ENCODE results near the gene GDNF.
"Not testable (repeated sequence)": the region's sequence is repeated elsewhere in the genome, so short reads cannot be mapped to it uniquely, and the experiment has no call there.

GDNF gene

GRCh38 chr5:37816331-37816730 is 23.5 kb downstream of the GDNF start:
- DNase-seq (ENCODE audit: low spot score), result no peak

DNA sequence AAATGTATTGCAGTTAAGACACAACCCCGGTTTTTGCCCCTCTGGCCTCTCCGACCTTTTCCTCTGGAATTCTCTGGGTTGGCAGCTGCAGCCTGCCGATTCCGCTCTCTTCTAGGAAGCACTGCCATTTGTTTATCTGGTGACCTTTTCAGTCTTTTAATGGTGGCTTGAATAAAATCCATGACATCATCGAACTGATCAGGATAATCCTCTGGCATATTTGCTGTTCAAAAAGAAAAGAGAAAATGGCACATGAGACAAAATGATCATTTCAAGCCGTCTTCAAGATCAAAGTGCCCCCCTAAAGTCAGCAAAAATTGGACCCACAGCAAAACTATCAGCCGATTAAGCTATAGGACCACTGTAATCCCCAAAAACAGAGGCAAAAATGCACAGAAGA is 23.9 kb downstream of the GDNF start:
- DNase-seq (ENCODE audit: low spot score), result no peak

DNA sequence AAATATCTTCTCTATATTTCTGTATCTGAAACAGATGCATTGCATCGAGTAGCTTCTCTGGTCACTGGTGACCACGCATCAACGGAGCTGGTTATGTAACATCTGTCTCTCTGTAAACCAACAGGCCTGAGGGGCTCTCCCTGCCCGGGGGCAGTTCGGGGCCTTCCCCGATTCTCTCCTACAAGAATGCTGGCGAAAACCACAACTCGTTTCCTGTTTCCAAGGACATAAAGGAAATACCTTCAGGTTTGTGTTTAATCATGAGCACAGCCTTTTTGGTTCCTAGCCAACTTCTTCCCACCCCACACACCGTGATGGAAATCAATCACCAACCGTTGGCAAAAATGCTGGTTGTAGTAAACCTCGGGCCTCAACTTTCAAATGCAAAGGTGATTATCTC is 25.1 kb downstream of the GDNF start:
- DNase-seq (ENCODE audit: low spot score), result no peak

GRCh38 chr5:37812365-37812764 is 27.5 kb downstream of the GDNF start:
- no peak for DNase-seq (ENCODE audit: low spot score)

DNA sequence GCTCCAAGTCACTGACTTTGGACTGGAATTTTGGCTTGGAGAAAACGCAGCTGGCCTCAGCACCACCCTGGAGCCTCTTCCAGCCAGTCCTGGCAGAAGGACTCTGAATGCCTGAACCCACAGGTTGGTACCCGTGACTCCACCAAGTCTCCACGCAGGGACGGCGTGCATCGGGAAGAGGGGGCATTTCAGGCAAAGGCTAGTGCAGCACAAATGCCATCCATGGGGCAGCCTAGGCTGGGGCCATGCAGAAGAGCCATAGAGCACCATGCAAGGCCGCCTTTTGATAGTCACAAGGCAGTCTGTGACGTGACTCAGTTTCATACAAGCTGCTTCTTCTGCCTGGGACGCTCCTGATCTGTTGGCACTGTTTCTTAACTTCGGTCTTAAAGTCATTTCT is 28.0 kb downstream of the GDNF start:
- no peak for DNase-seq (ENCODE audit: low spot score)

GRCh38 chr5:37810311-37810710 is 29.5 kb downstream of the GDNF start:
- no peak for DNase-seq (ENCODE audit: low spot score)

- no peak for DNase-seq (ENCODE audit: low spot score)
Measured at GRCh38 chr5:37808945-37809344, 30.9 kb downstream of the GDNF start.

GRCh38 chr5:37807621-37808301 is 32.1 kb downstream of the GDNF start:
- DNase-seq (ENCODE audit: low spot score), result no peak

DNA sequence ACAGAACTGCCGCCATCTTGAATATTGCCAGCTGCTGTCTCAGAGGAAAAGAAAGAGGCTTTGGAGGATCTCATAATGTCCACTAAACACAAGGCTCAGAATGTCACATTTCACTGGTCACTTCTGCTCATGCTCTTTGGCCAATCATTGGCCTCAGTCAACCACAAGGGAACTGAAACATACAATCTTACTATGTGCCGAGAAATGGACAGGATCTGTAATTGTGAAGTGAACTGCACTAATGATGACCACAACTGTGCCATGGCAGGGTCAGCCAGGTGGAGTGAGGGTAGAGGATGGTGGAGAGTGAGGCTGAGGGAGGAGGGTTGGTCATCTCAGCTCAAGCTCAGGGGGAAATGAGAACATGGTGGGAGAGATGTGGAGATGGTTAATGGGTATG is 32.8 kb downstream of the GDNF start:
- no peak for DNase-seq (ENCODE audit: low spot score)

- no peak for DNase-seq (ENCODE audit: low spot score)
Measured at GRCh38 chr5:37806476-37806875, 33.4 kb downstream of the GDNF start.

DNA sequence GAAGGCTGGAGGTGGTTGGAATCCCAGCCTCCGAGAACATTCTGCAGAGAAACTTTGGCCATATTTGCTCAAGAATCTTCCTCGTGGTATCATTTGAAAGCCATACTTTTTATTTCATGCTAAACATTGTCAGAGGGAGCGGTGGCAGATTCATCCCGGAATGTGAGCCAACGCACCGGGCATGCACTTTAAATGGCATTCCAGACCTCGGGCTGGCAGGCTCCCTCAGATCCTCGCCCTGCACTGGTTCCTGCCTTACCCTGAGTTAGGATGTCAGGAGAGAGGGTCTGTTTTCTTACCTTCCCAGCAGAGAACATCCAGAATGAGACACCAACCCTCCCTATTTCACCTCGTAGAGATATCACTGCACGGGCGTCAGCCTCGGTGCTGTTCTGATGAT is 33.8 kb downstream of the GDNF start:
- no peak for DNase-seq (ENCODE audit: low spot score)

DNA sequence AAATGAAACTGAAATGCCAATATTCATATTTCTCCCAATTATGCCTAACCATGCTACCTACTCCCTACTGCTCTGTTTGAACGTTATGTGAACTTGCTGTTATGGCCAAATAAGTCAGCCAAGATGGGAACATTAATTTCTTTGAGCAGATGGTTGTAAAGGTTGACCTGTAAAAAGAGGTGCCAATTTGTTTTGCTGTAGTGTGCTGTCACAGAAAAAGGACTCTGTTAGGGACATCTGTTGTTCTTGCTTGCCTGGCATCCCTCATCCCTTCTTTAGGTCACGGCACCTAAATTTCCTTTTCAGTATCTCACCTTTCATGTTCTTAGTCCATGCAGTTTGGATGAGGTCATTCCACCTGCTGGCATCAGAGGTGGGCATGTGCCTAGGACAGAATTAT is 35.4 kb downstream of the GDNF start:
- DNase-seq (ENCODE audit: low spot score), result no peak

GRCh38 chr5:37803487-37803886 is 36.4 kb downstream of the GDNF start:
- DNase-seq (ENCODE audit: low spot score), result no peak

- no peak for DNase-seq (ENCODE audit: low spot score)
Measured at GRCh38 chr5:37801521-37801920, 38.3 kb downstream of the GDNF start.

- DNase-seq (ENCODE audit: low spot score), result no peak
Measured at GRCh38 chr5:37799865-37800421, 39.9 kb downstream of the GDNF start.

DNA sequence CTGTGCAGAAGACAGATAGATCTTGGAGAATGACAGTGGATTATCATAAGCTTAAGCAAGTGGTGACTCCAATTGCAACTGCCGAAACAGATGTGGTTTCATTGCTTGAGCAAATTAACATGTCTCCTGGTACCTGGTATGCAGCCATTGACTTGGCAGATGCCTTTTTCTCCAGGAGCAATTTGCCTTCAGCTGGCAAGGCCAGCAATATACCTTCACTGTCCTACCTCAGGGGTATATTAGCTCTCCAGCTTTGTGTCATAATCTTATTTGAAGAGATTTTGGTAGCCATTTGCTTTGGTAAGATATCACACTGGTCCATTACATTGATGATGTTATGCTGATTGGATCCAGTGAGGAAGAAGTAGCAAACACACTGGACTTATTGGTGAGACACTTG is 43.4 kb downstream of the GDNF start:
- DNase-seq (ENCODE audit: low spot score), result not testable (repeated sequence)

DNA sequence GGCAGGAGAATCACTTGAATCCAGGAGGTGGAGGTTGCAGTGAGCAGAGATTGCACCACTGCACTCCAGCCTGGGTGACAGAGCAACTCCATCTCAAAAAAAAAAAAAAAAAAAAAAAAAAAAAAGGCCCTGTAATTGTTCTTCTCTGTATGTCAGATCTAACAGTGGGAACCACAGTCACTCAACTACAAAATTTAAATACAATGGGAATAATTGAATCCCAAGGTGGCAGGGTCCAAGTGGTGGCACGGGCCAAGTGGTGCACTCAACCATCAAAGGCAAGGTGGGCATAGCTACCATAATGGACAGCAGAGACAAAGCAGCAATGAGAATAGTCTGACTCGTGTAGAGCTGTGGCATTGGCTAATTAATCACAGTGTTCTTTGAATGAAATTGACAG is 44.5 kb downstream of the GDNF start:
- not testable (repeated sequence) for DNase-seq (ENCODE audit: low spot score)

DNA sequence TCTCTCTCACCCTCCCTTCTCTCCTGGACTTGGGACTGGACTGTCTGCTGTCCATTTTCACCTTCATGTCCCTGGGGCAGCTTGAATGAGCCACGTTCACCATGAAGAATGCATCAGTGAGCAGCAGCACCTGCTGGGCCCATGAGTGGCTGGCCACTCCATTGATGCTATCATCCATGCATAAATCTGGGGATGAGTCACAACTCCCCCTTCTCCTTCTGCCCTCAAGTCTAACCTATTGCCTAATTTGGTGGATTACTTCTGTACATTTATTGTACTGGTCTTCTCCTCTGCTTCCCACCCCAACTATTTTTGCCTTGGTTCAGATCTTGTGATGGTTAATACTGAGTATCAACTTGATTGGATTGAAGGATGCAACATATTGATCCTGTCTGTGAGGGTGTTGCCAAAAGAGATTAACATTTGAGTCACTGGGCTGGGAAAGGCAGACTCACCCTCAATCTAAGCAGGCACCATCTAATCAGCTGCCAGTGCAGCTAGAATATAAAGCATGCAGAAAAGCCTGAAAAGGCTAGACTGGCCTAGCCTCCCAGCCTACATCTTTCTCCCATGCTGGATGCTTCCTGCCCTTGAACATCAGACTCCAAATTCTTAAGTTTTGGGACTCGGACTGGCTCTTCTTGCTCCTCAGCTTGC is 46.7 kb downstream of the GDNF start:
- no peak for DNase-seq (ENCODE audit: low spot score)

- no peak for DNase-seq (ENCODE audit: low spot score)
Measured at GRCh38 chr5:37791321-37791720, 48.5 kb downstream of the GDNF start.

DNA sequence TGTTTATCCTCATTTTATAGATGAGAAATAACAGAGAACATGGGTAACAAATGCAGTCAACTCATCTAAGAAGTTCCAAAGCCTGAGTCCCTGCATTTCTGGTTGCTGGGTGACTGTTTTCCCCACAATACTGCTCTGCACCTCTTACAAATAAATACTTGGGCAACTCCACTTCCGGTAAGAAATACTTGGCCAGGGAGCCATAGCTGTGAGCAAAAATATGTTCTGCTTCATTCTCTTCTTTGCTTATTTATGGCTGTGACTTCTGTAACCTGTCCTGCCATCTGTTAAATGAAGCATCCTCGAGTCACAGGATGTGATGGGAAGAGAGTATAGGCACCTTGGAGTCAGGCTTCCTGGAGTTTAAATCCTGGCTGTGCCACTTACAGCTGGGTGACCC is 49.9 kb downstream of the GDNF start:
- no peak for DNase-seq (ENCODE audit: low spot score)

DNA sequence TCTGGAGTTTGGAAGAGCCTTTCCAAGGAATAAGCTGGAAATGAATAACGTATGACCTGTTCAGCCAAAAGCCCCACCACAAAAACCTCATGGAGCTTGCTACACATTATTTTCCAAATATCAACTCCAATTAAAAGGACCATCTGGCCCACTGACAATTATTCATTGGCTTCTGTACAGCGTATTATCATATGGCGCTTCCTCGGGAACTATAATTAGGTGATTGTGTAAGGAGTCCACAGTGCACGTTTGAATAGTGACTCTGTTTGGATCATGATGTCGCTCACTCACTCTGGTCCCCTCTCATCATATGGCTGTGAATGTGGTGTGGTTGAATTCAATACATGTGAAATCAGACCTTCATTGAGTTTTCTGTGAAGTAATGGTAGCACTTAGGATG is 52.1 kb downstream of the GDNF start:
- DNase-seq (ENCODE audit: low spot score), result no peak

GRCh38 chr5:37786862-37787519 is 52.9 kb downstream of the GDNF start:
- no peak for DNase-seq (ENCODE audit: low spot score)

DNA sequence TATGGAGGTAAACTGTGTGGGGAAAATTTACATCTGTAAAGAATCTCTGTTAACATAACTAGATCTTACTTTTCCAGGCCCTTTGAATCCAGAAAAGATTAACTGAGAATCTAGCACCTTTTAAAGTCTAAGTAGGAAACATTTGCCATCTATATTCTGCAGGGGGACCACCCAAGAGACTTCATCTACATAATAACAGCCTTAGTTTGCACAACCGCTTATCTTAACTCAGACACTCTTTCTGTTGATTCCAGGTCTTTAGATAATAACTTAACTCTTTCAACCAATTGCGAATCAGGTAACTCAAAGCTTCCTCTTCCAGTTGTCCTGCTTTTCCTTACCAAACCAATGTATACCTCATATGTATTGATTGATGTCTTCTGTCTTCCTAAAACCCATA is 53.4 kb downstream of the GDNF start:
- DNase-seq (ENCODE audit: low spot score), result no peak
